Small intestine (tissue), 7 donors: ENCODE measurements around the gene CDCP2. TPM values are rescaled to one million over a fixed set of nuclear protein-coding genes. Genes with fewer than 3 reads are reported as not detected.

ENCODE experiments used
- DNase-seq, 2 donors: peaks; one replicate each; pipeline versions ENCODE4 v3.0.0 to v3.0.0-alpha.2; 2013
- FAIRE-seq: peaks from 2 replicates; lab custom pipeline; 2012; peaks lifted over from hg19 to GRCh38; lab: Jason Lieb, UNC
- H3K27ac ChIP-seq, 3 donors: one replicate each; pipeline ENCODE4 v1.5.1; 2013; ENCODE audit warnings: low read length in 2 of 3, mild to moderate bottlenecking in 2 of 3, control low read depth in 1 of 3, inconsistent platforms in 1 of 3, low read depth in 1 of 3, moderate library complexity in 1 of 3
- H3K27me3 ChIP-seq, 3 donors: one replicate each; pipeline ENCODE4 v1.6.1; 2013; ENCODE audit warnings: low read length in 3 of 3, inconsistent platforms in 1 of 3; ENCODE audit not compliant: control insufficient read depth in 3 of 3, insufficient read depth in 3 of 3
- H3K36me3 ChIP-seq, 3 donors: one replicate each; pipeline ENCODE4 v1.6.1; 2013; ENCODE audit warnings: low read length in 3 of 3, inconsistent platforms in 1 of 3, low read depth in 1 of 3, mild to moderate bottlenecking in 1 of 3, moderate library complexity in 1 of 3; ENCODE audit not compliant: control insufficient read depth in 3 of 3, insufficient read depth in 2 of 3
- H3K4me1 ChIP-seq, 3 donors: one replicate each; pipeline ENCODE4 v1.6.1; 2013; ENCODE audit warnings: low read length in 2 of 3, inconsistent platforms in 1 of 3, low read depth in 1 of 3, mild to moderate bottlenecking in 1 of 3, moderate library complexity in 1 of 3; ENCODE audit not compliant: control insufficient read depth in 3 of 3, insufficient read depth in 2 of 3
- H3K4me3 ChIP-seq, 3 donors: one replicate each; pipeline ENCODE4 v1.5.1; 2013; ENCODE audit warnings: low read length in 3 of 3, control low read depth in 1 of 3, inconsistent platforms in 1 of 3, low read depth in 1 of 3, mild to moderate bottlenecking in 1 of 3, moderate library complexity in 1 of 3
- H3K9me3 ChIP-seq, 2 donors: one replicate each; pipeline ENCODE4 v1.6.1; 2013; ENCODE audit warnings: low read depth in 1 of 2, low read length in 1 of 2; ENCODE audit not compliant: control insufficient read depth in 2 of 2, insufficient read depth in 1 of 2
- WGBS, 3 donors: extraction: QIAGEN DNeasy Blood & Tissue Kit; methylation state at CpG; one replicate each; pipeline ENCODE4 v1.1.7; 2013; 5-methylcytosine and 5-hydroxymethylcytosine counted together
- polyA plus RNA-seq, 4 donors: library from polyadenylated mRNA; stranded (reverse) in 3 of 4; unstranded in 1 of 4; fragments of 200-250 nt in 3 of 4; fragments of 120-200 nt in 1 of 4; gene quantifications; one replicate each; pipeline versions ENCODE4 v1.2.1 to v1.2.3, GENCODE V29; 2013
- donor health status: healthy with polysubstance abuse.
- donor health status: control.
- donor health status: control.
- donor health status: Bipolar disorder and iron deficiency.
- donor health status: healthy.

The CDCP2 gene
- polyA plus RNA-seq, 4 donors: 0.07 TPM; not detected in 3

DNA sequence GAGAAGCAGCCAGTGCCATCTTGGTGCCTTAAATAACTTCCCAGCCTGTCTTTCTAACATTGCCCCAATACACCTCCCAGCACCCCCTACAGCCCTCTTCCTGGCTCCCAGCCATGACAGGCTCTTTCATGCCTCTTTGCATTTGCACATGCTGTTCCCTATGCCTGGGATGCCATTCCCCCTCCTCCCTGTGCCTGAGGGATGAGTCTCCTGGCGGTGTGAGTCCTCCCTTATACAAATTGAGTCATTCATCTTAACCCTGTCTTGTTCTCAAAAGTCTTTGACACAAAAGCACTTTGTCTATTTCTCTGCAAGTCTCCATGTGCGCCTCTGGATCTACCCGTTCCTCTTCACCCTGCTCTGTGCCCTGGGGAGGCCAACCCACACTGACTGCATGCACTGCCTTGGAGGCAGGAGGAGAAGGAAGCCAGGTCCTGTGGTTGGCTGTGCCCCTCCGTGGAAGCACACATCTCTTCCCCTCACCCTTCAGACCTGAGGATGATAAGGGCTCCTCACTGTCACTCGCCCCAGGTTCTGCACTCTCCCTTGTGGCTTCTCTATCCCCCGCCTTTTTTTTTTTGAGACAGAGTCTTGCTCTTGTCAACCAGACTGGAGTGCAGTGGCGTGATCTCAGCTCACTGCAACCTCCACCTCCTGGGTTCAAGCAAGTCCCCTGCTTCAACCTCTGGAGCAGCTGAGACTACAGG is 25.1 kb downstream of the CDCP2 start:
- DNase-seq: no peak
- Histone ChIP-seq H3K36me3 (no peaks in the 10 kb centered on the region), H3K27ac (no peak overlapping the region), H3K4me1 (peaks cover 0 to 8% (median 0%) of the 10 kb centered on the region in 3 donors), H3K9me3 (peaks cover 0 to 7% of the 10 kb centered on the region in 2 donors), H3K4me3 (no peak overlapping the region), H3K27me3 (no peaks in the 10 kb centered on the region)
- 84 to 88% (median 84%) methylated on average over 7 of the region's 7 CpGs for WGBS, 3 donors
- FAIRE-seq: no peak

DNA sequence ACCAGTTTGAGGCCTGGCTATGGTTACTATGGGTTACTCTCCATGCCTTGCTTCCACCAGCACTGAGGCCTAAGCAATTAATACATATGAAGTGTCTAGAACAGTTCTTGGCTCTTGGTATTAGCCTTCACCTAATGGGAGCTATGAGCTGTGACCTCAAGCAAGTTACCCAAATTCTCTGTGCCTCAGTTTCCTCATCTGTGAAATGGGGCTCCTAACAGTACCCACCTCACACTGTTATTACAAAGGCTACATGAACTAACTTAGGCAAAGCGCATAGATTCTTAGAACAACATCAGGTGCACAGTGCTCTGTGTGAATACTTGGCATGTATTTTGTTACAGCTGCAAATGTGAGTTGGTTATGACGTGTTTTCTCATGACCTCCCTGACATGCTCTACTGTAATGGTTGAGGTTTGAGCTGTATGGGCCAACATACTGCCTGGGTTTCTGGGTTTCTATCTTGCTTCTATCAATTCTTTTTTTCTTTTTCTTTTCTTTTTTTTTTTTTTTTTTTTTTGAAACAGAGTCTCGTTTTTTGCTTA is 26.5 kb downstream of the CDCP2 start:
- H3K36me3 ChIP-seq: no peaks in the 10 kb centered on the region
- peaks cover 0 to 7% of the 10 kb centered on the region in 2 donors for H3K9me3 ChIP-seq
- H3K4me1 ChIP-seq: peaks cover 0 to 20% (median 0%) of the 10 kb centered on the region in 3 donors
- H3K27ac ChIP-seq: no peak overlapping the region
- FAIRE-seq (no peak), DNase-seq (no peak)
- 82 to 94% (median 83%) methylated on average over 3 of the region's 3 CpGs for WGBS, 3 donors
- peaks cover 0 to 3% (median 0%) of the 10 kb centered on the region in 3 donors for H3K27me3 ChIP-seq
- no peak overlapping the region for H3K4me3 ChIP-seq

DNA sequence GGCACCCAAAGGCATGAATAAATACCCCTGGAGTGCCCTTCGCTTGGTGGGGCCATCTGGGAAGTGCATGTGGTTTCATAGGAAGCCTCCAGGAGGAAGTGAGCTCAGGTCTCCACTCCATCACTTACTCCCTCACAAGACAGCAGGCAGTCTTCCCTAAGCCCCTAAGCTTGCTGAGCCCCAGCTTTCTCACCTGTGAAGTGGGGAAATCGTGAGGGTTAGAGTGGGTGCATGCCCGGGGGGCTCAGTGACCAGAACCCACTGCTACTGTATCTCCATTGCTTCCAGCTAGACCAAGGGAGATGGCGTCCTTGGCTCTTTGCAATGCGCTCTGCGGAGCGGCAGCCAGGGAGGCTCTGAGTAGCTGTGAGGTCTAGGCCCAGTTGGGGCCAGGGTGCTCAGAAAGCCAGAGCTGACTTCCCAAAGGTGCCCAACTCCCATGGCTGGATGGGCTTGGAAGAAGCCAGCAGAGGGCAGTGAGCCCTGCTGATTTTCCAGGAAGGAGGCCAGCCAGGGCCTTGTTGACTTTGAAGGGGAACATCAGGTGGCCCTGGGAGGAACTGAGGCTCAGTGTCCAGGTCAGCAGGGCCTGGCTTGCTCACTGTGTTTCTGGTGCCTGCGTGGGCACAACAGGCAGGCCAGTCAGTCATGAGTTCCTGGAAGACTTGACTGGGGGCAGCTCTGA is 27.3 kb downstream of the CDCP2 start:
- WGBS, 3 donors: 82 to 89% (median 85%) methylated on average over 8 of the region's 8 CpGs
- FAIRE-seq: no peak
- no peaks in the 10 kb centered on the region for H3K36me3 ChIP-seq
- peaks cover 0 to 7% of the 10 kb centered on the region in 2 donors for H3K9me3 ChIP-seq
- no peak overlapping the region for H3K4me3 ChIP-seq
- peak; percentile 31 to 46 for DNase-seq
- peaks cover 0 to 3% (median 0%) of the 10 kb centered on the region in 3 donors for H3K27me3 ChIP-seq
- no peak overlapping the region for H3K27ac ChIP-seq
- peaks cover 0 to 24% (median 0%) of the 10 kb centered on the region in 3 donors for H3K4me1 ChIP-seq

DNA sequence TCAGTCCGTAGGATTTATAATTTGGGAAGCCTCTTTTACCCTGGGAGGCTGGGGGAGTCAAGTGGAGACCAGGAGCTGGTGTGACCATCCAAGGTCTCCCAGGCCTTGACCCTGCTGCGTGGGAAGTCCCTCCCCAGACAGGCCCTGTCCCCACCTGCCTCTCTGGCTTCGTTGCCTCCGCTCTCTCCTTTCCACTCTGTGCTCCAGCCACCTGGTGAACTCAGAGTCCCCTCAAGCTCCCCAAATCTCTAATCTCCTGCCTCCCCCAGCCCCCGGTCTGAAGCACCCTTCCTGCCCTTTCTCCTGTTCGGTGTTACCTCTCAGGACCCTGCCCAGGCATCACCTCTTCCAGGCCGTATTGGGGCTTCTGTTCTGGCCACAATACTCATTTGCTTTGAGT is 27.9 kb downstream of the CDCP2 start:
- Histone ChIP-seq H3K27ac (no peak overlapping the region), H3K36me3 (no peaks in the 10 kb centered on the region), H3K4me3 (no peak overlapping the region), H3K27me3 (peaks cover 0 to 3% (median 0%) of the 10 kb centered on the region in 3 donors), H3K9me3 (peaks cover 0 to 7% of the 10 kb centered on the region in 2 donors), H3K4me1 (peaks cover 0 to 24% (median 0%) of the 10 kb centered on the region in 3 donors)
- DNase-seq (no peak), FAIRE-seq (no peak)
- 65 to 80% (median 72%) methylated on average over 7 of the region's 7 CpGs for WGBS, 3 donors

DNA sequence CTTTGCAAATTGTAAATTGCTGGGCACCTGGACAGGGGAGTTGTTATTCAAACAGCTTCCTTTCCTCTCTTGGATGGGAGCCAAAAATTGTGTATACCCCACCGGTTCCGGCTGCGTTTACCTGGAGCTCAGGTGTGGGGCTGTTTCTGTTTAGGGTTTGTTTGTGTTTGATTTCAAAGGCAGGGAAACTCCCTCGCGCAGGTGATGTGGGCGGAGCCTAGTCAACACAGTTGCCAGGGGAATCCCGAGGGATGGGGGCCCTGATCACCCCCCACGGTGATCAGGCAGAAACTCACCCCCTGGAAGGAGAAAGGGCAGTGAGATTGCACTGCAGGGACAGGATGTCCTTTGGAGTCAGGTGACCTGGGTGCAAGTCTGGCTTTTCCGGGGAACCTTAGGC is 28.3 kb downstream of the CDCP2 start:
- Histone ChIP-seq H3K4me1 (peaks cover 0 to 24% (median 0%) of the 10 kb centered on the region in 3 donors), H3K4me3 (no peak overlapping the region), H3K9me3 (peaks cover 0 to 7% of the 10 kb centered on the region in 2 donors), H3K36me3 (no peaks in the 10 kb centered on the region), H3K27ac (peak overlapping the region in 1 of 3 donors; percentile 7), H3K27me3 (peaks cover 0 to 3% (median 0%) of the 10 kb centered on the region in 3 donors)
- WGBS, 3 donors: 15 to 36% (median 35%) methylated on average over 9 of the region's 9 CpGs
- FAIRE-seq (no peak), DNase-seq (peak; percentile 55 to 81)

DNA sequence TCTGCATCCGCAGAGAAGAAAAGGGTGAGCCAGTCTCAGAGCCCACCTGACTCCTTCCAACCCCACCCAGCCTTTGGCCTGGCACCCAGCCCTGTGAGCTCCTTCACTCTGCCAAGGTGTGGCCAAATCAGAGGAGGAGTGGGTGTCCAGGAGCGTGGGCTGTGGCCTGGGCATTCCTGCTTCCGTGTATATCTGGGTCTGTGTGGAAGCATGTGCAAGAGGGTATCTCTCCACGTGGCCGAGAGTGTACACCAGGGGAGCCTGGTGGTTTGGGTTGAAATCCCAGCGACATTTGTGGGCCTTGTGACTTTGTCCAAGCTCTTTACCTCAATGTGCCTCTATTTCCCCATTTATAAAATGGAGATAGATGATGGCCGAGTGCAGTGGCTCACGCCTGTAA is 29.8 kb downstream of the CDCP2 start:
- Histone ChIP-seq H3K36me3 (no peaks in the 10 kb centered on the region), H3K4me3 (no peak overlapping the region), H3K27ac (no peak overlapping the region), H3K9me3 (peaks cover 0 to 7% of the 10 kb centered on the region in 2 donors), H3K4me1 (peaks cover 0 to 24% (median 0%) of the 10 kb centered on the region in 3 donors), H3K27me3 (peaks cover 0 to 3% (median 0%) of the 10 kb centered on the region in 3 donors)
- WGBS, 3 donors: 83 to 93% (median 89%) methylated on average over 8 of the region's 8 CpGs
- no peak for FAIRE-seq
- no peak for DNase-seq

DNA sequence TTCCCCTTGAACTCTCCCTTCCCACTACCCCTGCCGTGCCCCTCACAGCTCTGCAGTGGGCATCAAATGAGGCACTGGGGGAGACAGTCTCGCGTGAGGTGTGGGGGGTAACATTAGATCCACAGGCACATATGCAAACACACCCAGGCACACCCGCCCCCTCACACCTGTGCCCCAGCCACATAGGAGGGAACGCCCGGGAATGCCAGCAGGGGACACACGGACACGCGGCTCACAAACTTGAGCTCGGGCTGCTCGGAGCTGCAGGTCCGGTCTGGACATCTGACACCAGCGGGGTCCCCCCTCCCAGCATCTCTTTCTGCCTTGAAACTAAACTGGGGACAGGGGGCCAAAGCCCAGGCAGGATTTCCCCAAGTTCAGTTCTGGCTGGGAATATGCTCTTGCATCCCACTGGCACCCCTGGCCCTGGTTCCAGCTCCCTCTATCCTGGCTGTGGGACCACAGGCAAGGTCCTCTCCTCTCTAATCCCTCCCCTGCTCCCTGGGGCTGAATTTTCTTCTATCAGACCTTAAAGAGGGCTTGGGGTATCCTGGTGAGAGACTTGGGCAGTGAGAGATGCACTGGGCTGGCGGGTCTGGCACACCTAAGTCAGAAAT is 30.6 kb downstream of the CDCP2 start:
- peaks cover 0 to 3% (median 0%) of the 10 kb centered on the region in 3 donors for H3K27me3 ChIP-seq
- FAIRE-seq: no peak
- H3K4me3 ChIP-seq: peak overlapping the region in 1 of 3 donors; percentile 13
- H3K4me1 ChIP-seq: peaks cover 0 to 24% (median 0%) of the 10 kb centered on the region in 3 donors
- H3K36me3 ChIP-seq: no peaks in the 10 kb centered on the region
- H3K27ac ChIP-seq: no peak overlapping the region
- DNase-seq: peak in 1 of 2 donors; percentile 18
- H3K9me3 ChIP-seq: peaks cover 0 to 3% of the 10 kb centered on the region in 2 donors
- WGBS, 3 donors: 15 to 52% (median 26%) methylated on average over 13 to 14 of the region's 14 CpGs
